Inflammatory macrophage treated with lipopolysaccharide for 1 hour (primary cell): ENCODE measurements around the gene WASF2.

Experiments used
- DNase-seq, 2 donors: peaks; one replicate each; pipeline ENCODE4 v3.0.0-alpha.2; 2020 to 2022

Gene WASF2

DNA sequence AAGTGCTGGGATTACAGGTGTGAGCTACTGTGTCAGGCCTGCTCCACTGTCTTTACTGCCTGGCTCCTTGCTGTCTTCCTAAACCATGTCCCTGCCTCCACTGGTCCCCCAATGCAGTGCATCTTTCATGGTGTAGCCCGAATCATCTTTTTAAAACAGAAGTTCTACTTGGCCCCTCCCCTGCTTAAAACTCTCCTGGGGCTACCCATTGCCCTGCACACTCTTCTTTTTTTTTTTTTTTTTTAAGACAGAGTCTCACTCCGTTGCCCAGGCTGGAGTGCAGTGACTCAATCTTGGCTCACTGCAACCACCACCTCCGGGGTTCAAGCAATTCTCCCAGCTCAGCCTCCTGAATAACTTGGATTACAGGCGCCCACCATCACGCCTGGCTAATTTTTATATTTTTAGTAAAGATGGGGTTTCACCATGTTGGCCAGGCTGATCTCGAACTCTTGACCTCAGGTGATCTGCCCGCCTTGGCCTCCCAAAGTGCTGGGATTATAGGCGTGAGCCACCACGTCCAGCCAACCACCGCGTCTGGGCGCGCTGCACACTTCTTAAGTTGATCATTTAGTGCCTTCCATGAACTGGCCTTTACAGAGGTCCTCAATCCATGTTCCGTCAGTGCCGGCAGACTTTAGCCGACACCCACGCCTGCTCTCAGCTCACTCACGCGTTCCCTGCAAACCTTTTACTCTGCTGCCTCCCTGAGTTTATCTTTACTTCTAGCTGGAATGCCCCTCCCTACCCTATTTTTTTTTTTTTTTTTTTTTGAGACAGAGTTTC is 117.8 kb downstream of the WASF2 start:
- no peak for DNase-seq

DNA sequence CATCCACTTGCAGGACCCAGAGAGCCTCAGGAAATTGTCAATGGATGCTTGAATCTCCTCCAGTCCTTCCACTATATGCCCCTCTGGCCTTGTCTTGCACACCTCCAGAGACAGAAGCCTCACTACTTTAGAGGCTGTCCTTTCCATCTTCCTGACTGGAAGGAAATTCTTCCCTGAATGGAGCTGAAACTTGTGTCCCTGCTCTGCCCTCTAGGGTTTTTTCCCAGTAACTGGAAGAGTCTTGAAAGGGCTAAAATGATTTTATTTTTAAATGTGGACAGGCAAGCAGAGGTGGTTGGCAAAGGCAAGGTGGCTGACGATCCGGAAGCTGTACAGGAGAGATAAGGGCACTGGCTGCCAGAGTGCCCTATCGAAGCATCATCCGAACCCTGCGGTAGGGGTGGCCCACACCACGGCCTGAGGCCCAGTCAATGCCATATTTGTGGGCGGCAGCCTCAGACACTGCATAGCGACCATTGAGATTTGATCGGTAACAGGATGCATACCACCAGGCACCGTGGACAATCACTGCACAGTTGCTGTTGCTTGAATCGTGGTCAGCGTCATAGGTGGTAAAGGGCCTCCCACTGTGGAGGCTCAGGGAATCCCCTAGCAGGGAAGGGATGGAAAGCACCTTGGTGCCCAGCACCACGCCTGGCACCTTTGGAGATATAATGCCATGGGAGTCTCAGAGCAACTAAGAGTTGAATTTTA is 120.9 kb downstream of the WASF2 start:
- DNase-seq: no peak

DNA sequence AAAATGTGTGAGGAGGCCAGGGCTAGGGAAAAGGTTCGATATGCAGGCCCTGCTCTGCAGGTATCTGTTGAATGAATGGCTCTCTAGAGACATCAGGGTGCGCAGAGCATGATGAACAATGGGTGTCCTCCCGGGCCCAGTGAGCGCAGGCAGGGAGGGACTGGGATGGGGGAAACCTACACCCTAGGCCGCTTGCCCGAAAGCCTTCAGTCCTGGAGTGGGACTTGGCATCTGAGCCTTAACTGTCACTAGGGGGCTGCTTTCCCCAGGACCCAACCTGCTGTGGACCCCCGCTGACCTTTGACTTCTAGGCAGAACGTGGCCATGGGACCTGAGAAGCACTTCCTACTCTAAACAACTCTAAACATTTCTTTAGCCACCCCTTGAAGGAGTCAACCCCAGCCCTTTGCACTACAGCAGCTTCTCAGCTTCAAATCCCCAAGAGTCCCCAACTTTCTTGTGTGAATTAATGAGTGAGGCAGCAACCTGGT is 122.8 kb downstream of the WASF2 start:
- DNase-seq: no peak

DNA sequence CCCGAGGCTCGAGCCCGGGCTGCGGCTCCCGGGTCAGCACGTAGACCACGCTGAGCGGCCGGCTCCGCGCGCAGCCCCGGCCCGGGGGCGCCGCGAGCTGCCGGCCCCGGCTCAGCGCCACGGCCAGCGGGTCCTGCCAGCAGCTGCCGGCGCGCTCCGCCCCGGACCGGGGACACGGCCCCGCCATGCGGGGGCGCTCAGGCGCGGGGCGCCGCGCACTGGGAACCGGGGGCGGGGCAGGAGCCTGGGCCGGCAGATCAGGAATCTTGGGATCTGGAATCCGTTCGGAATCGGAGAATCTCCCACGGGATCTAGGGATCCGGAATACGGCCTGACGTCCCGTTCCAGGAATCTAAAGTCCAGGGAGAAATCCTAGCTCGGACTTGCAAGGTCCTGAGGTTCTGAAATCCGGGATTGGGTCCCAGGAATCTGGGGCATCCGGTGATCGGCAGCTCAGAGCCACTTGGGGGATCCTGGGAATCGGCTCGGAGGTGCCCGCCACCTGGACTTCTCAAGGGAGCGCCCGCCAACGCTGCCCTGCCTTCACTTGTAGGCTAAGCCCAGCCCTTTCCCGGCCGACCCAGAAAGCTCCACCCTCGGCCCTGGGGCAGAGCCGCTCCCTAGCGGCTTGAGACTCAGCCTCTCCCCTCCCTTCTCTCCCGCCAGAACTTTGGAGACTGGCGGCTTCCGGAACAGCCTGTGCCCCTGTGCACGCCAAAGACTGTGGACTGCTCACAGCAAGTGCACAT is 123.4 kb downstream of the WASF2 start, which contains the start of gene MAP3K6:
Gene MAP3K6, minus strand, starts transcription at position 551 of the 749 bp plus-strand sequence. Its CDS starts 364 bp downstream, at position 187.
- DNase-seq: peak; percentile 56 to 59

DNA sequence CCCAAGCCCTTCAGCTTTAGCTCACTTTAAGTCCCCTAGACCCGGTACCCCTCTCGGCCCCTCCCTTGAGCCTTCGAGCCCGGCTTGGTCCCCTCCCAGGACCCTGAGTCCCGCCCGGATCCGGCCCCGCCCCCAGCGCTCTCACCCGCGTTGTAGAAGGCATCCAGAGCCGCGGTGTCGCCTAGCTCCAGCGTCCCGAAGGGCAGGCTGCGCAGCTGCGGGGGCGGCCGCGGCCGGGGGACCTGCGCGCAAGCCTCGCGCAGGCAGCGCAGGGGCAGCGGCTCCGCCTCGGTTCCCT is 123.9 kb downstream of the WASF2 start:
- DNase-seq: peak; percentile 71 to 74

DNA sequence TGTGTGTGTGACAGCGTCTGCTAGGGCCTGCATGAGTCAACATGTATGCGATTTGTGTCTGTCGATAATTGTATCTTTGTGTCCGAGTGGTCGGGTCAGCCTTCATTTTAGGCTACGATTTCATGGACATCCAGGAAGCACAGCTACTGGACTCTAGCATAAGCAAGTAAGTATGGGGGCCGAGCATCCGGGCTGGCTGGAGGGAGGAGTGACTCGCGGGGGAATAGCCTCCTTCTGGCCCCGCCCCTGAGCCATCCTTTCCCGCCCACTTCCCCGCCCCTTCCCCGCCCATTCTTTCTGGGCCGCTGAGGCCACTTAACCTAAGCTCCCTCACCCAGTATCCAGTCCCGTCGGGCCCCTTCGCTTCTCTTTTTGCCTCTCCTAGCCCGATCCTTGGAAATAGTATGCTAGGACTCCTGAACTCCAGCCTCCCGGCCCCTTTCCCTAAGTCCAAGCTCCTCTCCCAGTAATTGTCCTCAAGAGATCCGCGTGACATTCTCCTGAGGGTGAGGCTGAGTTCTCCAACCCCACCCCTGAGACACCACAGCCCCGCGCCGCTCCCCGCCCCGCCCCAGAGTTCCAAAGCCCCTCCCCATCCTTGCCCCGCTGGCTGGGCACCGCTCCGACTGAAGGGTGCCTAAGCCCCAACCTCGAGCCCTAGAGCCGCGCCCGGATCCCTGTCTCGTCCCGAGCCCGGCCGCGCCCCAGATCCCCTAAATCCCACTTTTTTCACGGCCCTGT is 124.4 kb downstream of the WASF2 start:
- peak; percentile 78 to 93 for DNase-seq

DNA sequence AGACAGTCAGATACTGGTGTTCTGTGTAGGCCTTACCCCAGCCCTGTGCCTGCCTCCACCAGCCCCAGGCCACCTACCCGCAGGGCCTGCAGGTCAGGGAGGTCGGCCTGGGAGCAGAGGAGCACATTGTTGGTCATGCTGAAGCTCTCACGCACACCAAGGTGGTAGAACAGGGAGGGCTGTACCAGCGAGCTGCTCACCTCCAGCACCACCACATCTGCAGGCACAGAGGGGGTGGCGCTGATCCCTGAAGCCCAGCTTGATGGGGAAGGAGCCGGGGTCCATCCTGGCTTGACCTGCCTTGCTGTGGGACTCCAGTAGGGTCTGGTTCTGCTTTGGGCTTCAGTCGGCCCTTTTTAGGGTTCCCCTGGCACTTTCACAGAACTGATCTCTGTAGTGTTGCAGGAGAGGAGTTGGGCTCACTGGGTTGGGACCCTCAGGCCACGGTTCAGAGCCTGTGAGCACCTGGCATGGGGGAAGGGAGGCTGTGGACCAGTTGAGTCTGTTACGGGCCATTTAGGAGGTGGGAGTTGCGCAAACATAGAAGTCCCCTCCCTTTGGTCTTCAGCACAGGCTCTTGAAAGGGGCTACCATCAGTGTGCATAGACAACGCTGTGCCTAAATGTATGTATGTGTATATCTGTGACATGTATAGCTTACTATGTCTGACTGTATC is 125.1 kb downstream of the WASF2 start:
- no peak for DNase-seq

DNA sequence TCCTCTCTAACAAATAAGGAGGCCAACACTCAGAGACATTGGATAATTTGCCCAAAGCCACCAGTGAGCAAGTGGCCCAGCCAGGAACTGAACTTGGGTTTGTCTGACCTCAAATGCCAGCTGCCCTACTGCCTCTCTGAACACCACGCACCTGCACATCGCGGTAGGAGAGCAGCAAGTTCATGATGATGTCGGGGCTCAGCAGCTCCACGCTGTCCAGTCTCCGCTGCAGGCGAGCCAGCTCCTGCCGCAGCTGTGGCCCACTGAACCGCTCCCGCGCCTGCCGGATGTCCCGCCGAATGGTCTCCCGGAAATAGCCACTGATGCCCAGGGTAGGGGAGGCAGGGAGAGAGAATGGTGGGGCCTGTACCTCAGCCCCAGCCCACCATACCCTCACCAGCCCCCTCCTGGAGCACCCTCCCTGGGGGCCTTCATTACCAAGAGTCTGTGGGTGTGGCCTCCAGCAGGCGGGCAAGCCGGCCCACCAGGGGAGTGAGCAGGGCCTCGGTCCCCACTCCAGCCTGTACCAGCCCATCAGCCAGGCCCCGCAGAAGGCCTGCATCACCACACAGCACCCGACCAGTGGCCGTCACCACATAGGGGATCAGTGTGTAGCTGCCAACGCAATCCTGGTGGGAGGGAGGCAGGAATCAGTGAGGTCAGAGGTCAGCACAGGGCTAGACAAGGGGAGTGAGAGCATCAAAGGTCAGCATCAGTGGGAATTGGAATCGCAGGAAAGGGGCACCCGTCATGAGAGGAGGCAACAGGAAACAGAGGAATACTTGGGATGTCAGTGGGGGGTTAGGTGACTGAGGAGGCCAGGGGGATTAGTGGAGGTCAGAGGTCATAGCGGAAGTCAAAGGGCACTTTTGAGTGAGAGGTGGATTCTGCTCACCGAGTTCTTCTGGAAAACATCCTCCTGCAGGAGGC is 125.9 kb downstream of the WASF2 start:
- no peak for DNase-seq

DNA sequence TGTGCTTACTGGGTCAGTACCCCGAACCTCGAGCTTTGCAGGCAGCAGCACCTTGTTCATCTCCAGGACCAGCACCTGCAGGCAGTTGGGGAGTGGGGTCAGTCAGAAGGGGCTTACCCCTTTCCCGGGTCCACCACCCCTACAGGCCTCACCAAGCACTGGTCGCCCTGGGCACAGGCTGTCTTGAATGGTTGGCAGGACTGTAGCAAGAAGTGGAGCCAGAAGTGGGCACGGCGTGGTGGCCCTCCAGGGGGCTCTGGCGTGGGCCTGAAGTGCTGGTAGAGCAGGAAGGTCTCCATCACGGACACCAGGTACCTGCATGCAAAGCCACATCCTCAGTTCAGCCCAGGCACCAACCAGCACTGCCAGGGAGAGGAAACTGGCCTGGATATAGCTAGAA is 128.4 kb downstream of the WASF2 start:
- DNase-seq: no peak

DNA sequence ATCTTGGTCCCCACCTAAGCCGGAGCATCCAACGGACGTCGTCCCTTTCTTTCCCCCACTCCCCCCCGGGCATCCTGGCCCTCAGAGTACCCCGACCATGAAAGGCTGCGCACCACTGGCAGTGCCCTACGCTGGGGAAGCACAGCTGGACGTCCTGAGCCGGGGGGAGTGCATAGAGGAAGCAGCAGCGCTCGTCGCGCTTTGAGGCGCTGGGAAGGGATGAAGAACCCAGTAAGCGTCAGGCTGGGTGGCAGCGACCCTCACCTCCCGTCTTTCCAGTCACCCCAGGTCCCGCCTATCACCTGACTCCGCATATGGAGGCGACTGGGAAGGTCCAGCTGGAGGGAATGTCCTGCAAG is 128.9 kb downstream of the WASF2 start:
- DNase-seq: no peak

DNA sequence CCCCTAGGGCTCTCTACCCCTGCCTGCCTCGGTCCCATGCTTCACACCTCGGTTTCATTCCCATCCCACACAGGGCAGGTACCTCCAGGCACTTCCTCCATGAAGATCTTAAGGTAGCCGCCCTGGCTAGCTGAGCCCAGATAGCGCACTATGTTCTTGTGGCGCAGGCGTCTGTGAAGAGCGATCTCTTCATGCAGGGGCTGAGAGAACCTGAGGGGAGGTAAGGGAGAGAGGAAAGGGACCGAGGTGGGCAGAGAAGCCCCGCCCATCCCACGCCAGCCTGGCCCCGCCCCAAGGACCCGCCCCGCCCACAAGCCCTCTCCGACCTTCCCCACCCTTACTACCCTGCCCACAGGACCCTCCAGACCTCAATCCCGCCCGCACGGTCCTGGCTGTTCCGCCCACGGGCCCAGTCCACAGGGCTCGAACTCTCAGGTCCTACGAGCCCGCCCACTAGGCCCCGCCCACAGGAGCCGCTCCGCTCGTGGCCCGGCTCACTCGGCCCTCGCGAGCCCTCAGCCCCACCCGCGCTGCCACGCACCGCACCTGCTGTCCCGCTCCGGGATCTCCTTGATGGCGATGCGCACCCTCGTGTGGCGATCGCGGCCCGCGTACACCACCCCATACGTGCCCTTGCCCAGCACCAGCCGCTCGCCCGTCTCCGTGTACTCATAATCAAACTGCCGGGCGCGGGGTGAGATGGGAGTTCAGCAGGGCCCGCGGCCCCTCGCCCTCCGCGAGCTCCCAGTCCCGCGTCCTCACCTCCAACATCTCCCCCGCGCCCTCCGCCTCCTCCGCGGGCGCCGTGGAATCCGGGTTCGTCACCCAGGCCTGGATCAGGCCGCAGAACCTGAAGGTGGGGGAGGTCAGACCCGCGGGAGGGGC is 129.6 kb downstream of the WASF2 start:
- no peak for DNase-seq

DNA sequence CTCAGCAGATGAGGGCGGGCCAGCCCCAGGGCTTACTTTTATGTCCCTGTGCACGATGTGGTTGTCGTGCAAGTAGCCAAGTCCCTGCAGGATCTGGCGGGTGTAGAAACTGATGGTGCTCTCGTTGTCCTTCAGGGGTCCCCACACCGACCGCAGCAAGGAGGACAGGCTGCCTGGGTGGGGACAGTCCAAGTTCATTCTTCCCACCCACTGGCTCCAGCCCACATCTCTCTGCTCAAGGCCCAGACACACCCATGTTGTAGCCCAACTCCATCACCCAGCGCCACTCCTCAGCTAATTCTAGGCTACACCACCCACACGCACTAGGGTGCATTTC is 130.2 kb downstream of the WASF2 start:
- DNase-seq: no peak

DNA sequence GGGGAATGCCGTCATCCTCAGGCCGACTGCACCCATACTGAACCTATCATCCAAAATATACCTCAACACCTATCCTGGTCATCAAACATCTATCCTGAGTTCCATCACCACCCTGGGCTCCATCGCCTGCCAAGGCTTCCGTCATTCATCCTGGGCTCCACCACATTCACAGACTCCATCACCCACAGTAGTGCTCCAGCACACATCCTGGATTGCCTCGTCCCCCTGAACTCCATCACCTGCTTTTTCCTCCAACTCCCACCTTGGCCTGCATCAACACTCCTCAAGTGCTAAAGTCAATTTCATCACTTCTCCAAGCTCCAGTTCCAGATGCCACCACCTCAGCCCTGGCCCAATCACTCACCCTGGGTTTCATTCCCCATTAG is 131.0 kb downstream of the WASF2 start:
- DNase-seq: no peak

DNA sequence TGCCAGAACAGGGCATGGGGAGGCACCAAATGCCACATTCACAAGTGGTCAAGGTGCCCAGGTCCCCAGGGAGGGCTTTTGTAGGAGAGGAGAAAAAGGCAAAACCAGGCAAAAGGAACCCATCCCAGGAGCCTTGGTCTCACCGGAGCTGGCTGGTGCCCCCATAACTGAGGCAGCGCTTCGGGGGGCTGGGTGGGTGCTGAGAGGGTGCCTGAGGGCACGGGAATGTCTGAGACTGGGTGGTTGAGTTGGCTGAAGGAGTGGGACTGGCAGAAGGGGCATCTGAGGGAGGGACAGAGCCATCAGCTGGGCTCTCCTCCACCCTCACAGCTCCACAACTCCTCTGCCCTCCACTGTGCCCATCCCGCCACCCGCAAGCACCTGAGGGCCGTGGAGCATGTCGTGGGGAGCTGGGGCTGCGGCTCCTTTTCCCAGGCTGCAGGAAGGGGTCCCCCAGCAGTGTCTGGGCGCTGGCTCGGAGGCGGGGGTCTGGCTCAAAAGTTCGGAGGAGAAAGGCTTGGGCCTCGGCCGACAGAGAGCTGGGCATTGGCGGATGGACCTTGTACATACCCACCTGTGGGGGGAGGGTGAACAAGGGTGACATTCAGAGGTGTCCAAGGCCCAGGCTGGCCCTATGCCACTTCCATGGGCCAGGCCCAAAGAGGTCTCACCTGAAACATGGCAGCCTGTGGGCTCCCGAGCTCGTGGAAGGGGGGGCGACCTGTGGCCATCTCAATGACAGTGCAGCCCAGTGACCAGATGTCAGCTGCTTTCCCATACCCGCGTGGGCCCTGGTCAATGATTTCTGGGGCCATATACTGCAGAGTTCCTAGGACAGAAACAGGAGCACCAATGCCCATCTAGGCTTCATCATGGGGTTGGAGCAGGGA is 131.7 kb downstream of the WASF2 start:
- no peak for DNase-seq

DNA sequence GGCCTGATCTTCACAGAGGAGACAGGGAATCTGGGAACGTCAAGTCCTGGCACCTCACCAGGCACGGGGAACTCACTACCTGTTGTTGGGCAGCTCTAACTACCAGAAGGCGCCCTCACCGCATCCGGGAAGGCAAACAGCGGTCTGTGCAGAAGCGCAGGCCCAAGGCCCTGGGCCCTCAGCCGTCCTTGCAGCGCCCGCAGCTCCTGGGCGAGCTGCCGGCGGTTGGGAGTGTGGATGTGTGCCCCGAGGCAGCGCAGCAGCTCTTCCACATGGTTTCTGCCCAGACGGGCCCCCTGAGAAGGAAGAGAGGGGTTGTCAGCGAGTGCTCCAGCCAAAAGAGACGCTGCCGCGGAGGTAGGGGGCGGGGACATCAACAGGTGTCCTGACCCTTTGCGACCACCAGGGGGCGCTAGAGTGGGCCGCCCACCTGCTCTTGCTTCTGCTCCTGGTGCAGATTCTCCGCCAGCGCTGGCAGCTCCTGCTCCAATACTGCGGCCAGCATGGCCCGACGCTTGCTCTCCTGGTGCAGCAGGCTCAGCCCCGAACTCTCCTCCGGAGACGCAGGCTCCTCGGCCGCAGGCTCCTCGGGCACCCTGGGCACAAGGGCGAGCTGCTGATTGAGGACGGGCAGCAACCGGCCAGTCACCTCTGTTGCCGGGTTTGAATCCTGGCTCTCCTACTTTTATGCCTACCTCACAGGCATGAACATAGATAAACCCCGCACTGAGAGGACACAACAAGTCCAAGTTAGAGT is 132.5 kb downstream of the WASF2 start:
- DNase-seq: peak; percentile 31 to 72

DNA sequence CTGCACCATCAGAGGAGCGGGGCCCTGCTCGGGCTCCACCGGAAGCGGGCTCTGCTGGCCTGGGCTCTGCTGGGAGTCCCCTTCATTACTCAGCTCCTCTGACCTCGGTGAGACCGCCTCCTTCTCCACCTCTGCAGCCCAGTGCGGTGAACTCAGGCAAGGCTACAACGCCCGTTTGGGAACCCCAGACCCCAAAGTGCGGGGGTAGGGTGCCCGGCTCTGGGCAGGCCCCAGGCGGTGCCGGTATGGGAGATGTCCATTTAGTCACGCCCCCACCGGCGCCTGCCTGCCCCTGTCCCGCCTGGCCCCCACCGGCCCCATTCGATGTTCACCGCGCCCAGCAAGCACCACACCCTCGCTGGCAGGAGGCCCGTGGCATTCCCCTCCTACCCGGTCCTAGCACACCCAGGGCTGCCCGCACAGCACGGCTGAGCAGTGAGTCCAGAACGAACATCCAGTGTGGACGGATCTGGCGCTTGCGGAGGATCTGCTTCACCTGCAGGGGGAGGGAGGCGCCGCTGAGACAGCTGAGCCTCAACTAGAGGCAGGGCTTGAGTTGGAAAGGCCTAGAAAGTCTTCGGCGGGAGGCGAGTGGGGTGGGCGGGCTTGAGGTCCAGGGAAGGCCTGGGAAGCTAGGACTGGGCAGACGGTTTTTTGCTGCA is 133.2 kb downstream of the WASF2 start:
- DNase-seq: peak in 1 of 2 donors; percentile 58

DNA sequence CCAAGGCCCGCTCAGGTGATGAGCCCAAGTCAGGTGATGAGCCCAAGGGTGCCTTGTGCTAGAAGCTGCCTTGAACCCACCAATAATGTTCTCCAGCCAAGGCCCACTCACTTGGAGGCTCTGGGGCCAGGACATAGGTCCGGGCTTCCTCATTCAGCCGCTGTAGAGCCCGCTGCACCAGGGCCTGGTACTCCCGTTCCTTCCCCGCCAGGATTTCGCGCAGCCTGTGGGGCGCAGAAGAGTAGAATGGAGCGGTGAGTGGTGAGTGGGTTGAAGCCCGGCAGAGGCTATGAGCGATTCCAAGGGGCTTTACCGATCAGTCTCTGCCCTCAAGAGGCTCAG is 133.7 kb downstream of the WASF2 start:
- DNase-seq: no peak

DNA sequence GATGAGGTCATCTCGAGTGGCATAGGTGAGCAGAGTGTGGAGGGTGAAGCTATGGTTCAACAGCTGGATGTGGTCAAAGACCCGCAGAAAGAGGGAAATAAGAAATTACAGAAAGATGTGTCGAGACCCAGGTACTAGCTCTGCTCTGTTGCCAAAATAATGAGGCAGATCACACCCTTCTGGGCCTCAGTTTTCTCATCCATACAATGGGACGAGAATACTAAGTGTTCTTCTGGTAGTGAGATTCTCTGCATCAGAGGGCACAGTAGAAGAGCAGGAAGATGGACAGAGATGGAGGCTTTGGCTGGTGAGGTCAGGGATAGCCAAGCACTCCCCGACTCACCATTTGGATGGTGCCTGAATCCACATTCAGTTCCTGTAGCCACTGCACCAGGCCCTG is 134.3 kb downstream of the WASF2 start:
- no peak for DNase-seq
